Measurements from ENCODE around the gene PSMD7. TPM values are rescaled to one million over a fixed set of nuclear protein-coding genes. Genes with fewer than 3 reads are reported as not detected.

PSMD7 gene
- total and polyA plus RNA-seq, 2 of the 4 experiments (the other 2 are of a cell fraction): 80.8 to 98.3 TPM

- Histone ChIP-seq H3K36me3 (ENCODE audit: control insufficient read depth, insufficient read depth, low read length) (peaks cover 46% of the 10 kb centered on the region), H3K4me3 (ENCODE audit: insufficient read depth, low read depth, low read length) (no peak overlapping the region), H4K20me1 (ENCODE audit: insufficient read depth, low read length) (peaks cover 3% of the 10 kb centered on the region; the same call in 1 of the 2 replicates), H3K27me3 (ENCODE audit: control insufficient read depth, insufficient read depth, low read length) (no peaks in the 10 kb centered on the region), H4K8ac (ENCODE audit: low read depth in 2 of 2, low read length in 2 of 2) (no peak overlapping the region), H3K9ac (ENCODE audit: low read depth, low read length) (no peak overlapping the region), H3K79me1 (ENCODE audit: low read depth in 1 of 2, low read length in 2 of 2) (peaks cover 14 to 17% of the 10 kb centered on the region in 2 experiments; a peak in 3 of 4 replicates), H2BK15ac (ENCODE audit: low read depth, low read length) (no peak overlapping the region), H3K14ac (replicated peaks; ENCODE audit: low read depth, low read length) (no peak overlapping the region), H2BK120ac (ENCODE audit: low read depth, low read length) (no peak overlapping the region), H2AFZ (replicated peaks; ENCODE audit: low read length, poor library complexity) (no peak overlapping the region), H2AK9ac (replicated peaks; ENCODE audit: low read depth, low read length, poor library complexity) (no peak overlapping the region), H2BK5ac (ENCODE audit: low read depth, low read length, poor library complexity, severe bottlenecking) (no peak overlapping the region), H3K9me1 (ENCODE audit: insufficient read depth, low read length) (no peaks in the 10 kb centered on the region), H3K4ac (ENCODE audit: low read depth, low read length) (no peak overlapping the region), H3K27ac (ENCODE audit: insufficient read depth, low read length) (no peak overlapping the region), H3K4me2 (ENCODE audit: low read depth, low read length) (no peak overlapping the region), H2AK5ac (ENCODE audit: low read depth, low read length) (no peak overlapping the region), H4K5ac (ENCODE audit: low read depth, low read length) (no peak overlapping the region), H3K9me3 (ENCODE audit: control insufficient read depth, insufficient read depth, low read length) (no peaks in the 10 kb centered on the region), H3K18ac (ENCODE audit: low read depth, low read length) (no peak overlapping the region), H3K56ac (ENCODE audit: extremely low read depth, insufficient read depth, low read length) (no peak overlapping the region), H4K91ac (ENCODE audit: insufficient read depth, low read depth, low read length) (no peak overlapping the region), H2BK20ac (ENCODE audit: low read depth, low read length) (no peak overlapping the region), H3K23ac (ENCODE audit: low read depth, low read length) (no peak overlapping the region), H3K4me1 (ENCODE audit: control insufficient read depth, insufficient read depth, low read length) (no peaks in the 10 kb centered on the region)
- ATAC-seq (ENCODE audit: low read depth): no peak
- intact Hi-C loops (cut with micrococcal nuclease): no loop called here
- no CpG with 5 or more reads among the region's 2 CpGs for WGBS, 2 experiments (ENCODE audit: extremely low coverage in 2 of 2, insufficient read length in 1 of 2)
- dilution Hi-C loops (cut with HindIII; ENCODE audit: low sequenced_read_pairs, unreplicated experiment): no loop called here
- ChIA-PET POLR2A (ENCODE audit: unreplicated experiment) (no interaction called here), CTCF (interaction anchor here (0.7 to 0.8 kb wide), 2 partner anchors 13 to 239 kb away, joined by 3 read pairs; no protein-coding TSS in a partner anchor)
- no peak for DNase-seq
- TF ChIP-seq USF2 (IDR thresholded peaks at IDR 0.05; ENCODE audit: low read depth, low read length) (no peak), MAFK (IDR thresholded peaks at IDR 0.05; ENCODE audit: low read depth, low read length) (peak; percentile 30; the same call in 1 of the 2 replicates)
- in situ Hi-C loops (cut with MboI; ENCODE audit: low sequenced_read_pairs): loop anchor here (10.0 kb wide), 1 partner anchor 130 kb away; no protein-coding TSS in a partner anchor
- BruUV-seq (replicated peaks): no TSS peak
These were observed 8.2 kb downstream of the PSMD7 start for GRCh38 chr16:74304835-74305176.
